Measurements from ENCODE around the gene ENO3. TPM values are rescaled to one million over a fixed set of nuclear protein-coding genes. Genes with fewer than 3 reads are reported as not detected.

ENO3 gene
- total RNA-seq, 1 donor: 2.6 TPM

DNA sequence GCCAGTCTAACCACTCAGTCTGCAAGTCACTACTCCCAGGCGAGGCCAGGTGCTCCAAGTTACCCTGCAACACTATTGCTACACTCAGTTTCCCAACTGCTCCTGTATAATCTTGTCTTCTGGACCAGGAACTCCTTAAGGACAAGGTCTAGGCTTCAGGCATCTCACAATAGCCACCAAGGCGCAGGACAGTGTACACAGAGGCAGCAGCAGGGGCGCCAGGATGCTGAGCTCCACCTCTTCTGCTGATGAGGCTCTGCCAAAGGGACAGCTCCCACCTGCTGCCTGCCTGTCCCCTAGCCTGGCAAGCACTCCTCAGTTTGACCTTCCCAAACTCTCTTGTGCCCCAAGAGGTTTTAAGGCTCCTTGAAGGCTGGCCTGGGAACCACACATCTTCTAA lies 14.5 kb upstream of the ENO3 start:
- DNase-seq (ENCODE audit: low read depth): no peak
- no peak overlapping the region for H3K4me3 ChIP-seq (ENCODE audit: low read depth, low read length)
- TF ChIP-seq CTCF (IDR thresholded peaks at IDR 0.05; ENCODE audit: insufficient read depth, low read depth, low read length): no peak

- no peak for DNase-seq (ENCODE audit: low read depth)
- no peak for TF ChIP-seq CTCF (IDR thresholded peaks at IDR 0.05; ENCODE audit: insufficient read depth, low read depth, low read length)
- H3K4me3 ChIP-seq (ENCODE audit: low read depth, low read length): no peak overlapping the region
Measured at GRCh38 chr17:4937553-4937952, 13.4 kb upstream of the ENO3 start.

DNA sequence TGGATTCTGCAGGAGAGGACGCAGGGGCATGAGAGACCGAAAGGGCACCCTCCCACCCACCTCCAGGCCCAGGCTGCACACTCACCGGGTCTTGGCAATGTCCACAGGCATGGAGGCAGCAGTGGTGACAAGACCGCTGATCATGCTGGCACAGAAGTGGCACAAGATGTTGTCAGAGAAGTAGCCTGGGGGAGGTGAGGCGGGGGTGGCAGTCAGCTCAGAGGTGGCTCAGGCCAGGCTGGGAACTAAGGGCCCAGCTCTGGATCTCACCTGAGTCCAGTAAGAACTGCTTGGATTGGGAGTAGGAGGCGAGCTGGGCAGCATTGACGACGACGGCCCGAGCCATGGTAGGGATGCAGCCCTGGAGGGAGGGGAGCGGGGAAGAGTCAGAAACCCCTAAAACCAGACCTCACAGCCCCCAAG lies 12.8 kb upstream of the ENO3 start:
- TF ChIP-seq CTCF (IDR thresholded peaks at IDR 0.05; ENCODE audit: insufficient read depth, low read depth, low read length): no peak
- no peak overlapping the region for H3K4me3 ChIP-seq (ENCODE audit: low read depth, low read length)
- no peak for DNase-seq (ENCODE audit: low read depth)

DNA sequence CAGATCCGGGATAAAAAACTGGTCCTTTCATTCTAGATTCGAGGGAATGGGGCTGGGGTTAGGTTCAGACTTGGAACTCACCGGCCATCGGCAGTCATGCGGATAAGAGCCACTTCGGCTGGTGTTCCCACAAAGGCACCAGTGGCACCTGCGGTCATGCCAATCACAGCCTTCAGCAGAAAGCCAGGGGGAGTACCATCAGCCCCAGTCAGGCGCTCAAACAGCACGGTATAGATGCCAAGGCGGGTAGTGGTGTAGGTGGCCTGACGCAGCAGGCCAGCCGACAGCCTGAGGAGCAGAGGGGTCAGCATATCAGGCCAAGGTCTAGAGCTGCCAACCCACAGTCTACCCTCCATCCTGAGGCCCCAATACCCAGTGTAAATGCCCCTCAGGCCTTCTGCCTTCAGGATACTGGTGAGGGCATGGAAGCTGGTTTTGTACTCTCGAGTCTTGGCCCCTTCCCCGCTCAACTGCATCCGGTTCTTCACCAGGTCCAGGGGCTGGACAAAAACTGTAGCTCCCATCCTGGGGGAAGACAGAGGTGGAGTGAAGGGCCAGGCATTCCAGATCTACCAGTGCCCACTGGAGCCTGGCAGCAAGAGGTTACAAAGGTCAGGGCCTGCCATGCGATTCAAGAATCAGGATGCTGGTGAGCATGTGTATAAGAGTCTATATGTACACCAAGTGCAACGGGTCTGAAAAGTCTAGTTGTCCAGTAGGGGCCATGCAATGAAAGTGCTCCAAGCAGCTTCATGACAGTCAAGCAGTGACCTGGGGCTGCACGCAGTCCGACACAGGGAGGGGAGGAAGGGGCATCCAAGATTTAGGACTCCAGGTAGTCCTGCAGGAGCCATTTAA lies 12.0 kb upstream of the ENO3 start:
- no peak for TF ChIP-seq CTCF (IDR thresholded peaks at IDR 0.05; ENCODE audit: insufficient read depth, low read depth, low read length)
- no peak for DNase-seq (ENCODE audit: low read depth)
- H3K4me3 ChIP-seq (ENCODE audit: low read depth, low read length): peak overlapping the region; percentile 96

- H3K4me3 ChIP-seq (ENCODE audit: low read depth, low read length): peak overlapping the region; percentile 96
- no peak for TF ChIP-seq CTCF (IDR thresholded peaks at IDR 0.05; ENCODE audit: insufficient read depth, low read depth, low read length)
- DNase-seq (ENCODE audit: low read depth): peak; percentile 41
Measured at GRCh38 chr17:4939546-4939795, 11.4 kb upstream of the ENO3 start.

- peak; percentile 100 for DNase-seq (ENCODE audit: low read depth)
- peak within 1 kb of the TSS; percentile 96 for H3K4me3 ChIP-seq (ENCODE audit: low read depth, low read length)
- no peak for TF ChIP-seq CTCF (IDR thresholded peaks at IDR 0.05; ENCODE audit: insufficient read depth, low read depth, low read length)
Measured at GRCh38 chr17:4939796-4940554, 10.9 kb upstream of the ENO3 start, which contains the start of the genes RNF167 and SLC25A11. TSS of gene RNF167 (plus strand) at chr17:4940268. CDS start at chr17:4940910, 642 bp downstream. TSS of gene SLC25A11 (minus strand) at chr17:4940046. CDS start at chr17:4939910, 136 bp downstream.

All from fibroblast of villous mesenchyme (primary cell).